Fibroblast of skin of abdomen (primary cell): Measurements from ENCODE around the gene TENT5D. TPM values are rescaled to one million over a fixed set of nuclear protein-coding genes. Genes with fewer than 3 reads are reported as not detected.
"Not testable (repeated sequence)": the region's sequence is repeated elsewhere in the genome, so short reads cannot be mapped to it uniquely, and the experiment has no call there.

ENCODE experiments used
- DNase-seq: peaks from one replicate; pipeline ENCODE4 v3.0.0-alpha.2; 2013
- polyA plus RNA-seq, 2 experiments: library from polyadenylated mRNA; unstranded; fragments of 120-200 nt; gene quantifications; one replicate each; pipeline ENCODE4 v1.2.1, GENCODE V29; 2013; ENCODE audit not compliant: insufficient read length in 2 of 2

Gene TENT5D
- polyA plus RNA-seq (2013, experiment 1 of 2; ENCODE audit: insufficient read length): not detected
- not detected for polyA plus RNA-seq (2013, experiment 2 of 2; ENCODE audit: insufficient read length)

- DNase-seq: no peak
Measured at GRCh38 chrX:80420147-80420546, at the start of gene TENT5D. Gene TENT5D (plus strand): TSS chrX:80420447. CDS start chrX:80442540, 22,093 bp downstream.

- DNase-seq: not testable (repeated sequence)
Measured at GRCh38 chrX:80385651-80386050, 34.6 kb upstream of the TENT5D start.

- DNase-seq: no peak
Measured at GRCh38 chrX:80388206-80388605, 32.0 kb upstream of the TENT5D start.

GRCh38 chrX:80412042-80412441 is 8.2 kb upstream of the TENT5D start:
- DNase-seq: no peak

- DNase-seq: no peak
Measured at GRCh38 chrX:80423000-80423399, 2.8 kb downstream of the TENT5D start.

- no peak for DNase-seq
Measured at GRCh38 chrX:80423744-80424143, 3.5 kb downstream of the TENT5D start.

GRCh38 chrX:80430826-80431504 is 10.7 kb downstream of the TENT5D start:
- no peak for DNase-seq

- no peak for DNase-seq
Measured at GRCh38 chrX:80431505-80431832, 11.2 kb downstream of the TENT5D start.

- no peak for DNase-seq
Measured at GRCh38 chrX:80432441-80432840, 12.2 kb downstream of the TENT5D start.

GRCh38 chrX:80432863-80433262 is 12.6 kb downstream of the TENT5D start:
- DNase-seq: no peak

- DNase-seq: not testable (repeated sequence)
Measured at GRCh38 chrX:80468166-80468565, 47.9 kb downstream of the TENT5D start.

GRCh38 chrX:80471582-80471981 is 51.3 kb downstream of the TENT5D start:
- no peak for DNase-seq

GRCh38 chrX:80485543-80485942 is 65.3 kb downstream of the TENT5D start:
- no peak for DNase-seq

GRCh38 chrX:80486299-80486698 is 66.1 kb downstream of the TENT5D start:
- DNase-seq: no peak

GRCh38 chrX:80489166-80489565 is 68.9 kb downstream of the TENT5D start:
- no peak for DNase-seq
